HepG2 (cell line): ENCODE results near the gene ENPP7. TPM values are rescaled to one million over a fixed set of nuclear protein-coding genes. Genes with fewer than 3 reads are reported as not detected.

ENCODE experiments used
- CBX2 ChIP-seq, 2 experiments: fragments of 200-600 bp in 1 of 2; sonication (generic); formaldehyde crosslinking in 1 of 2; IDR thresholded peaks; 2 replicates each; pipeline versions ENCODE4 v1.7.0 to v1.8.1; 2018 to 2022; ENCODE audit warnings: low read depth in 2 of 2, low read length in 1 of 2, mild to moderate bottlenecking in 1 of 2, missing genetic modification reagents in 1 of 2
- GFI1 ChIP-seq: sonication (generic); formaldehyde crosslinking; IDR thresholded peaks from 2 replicates; pipeline ENCODE4 v1.5.0; 2020; ENCODE audit warnings: missing genetic modification reagents, mild to moderate bottlenecking, borderline replicate concordance
- HMG20A ChIP-seq: IDR thresholded peaks from 2 replicates; pipeline ENCODE4 v1.6.1; 2016; ENCODE audit warnings: borderline replicate concordance
- KDM4B ChIP-seq: sonication (generic); formaldehyde crosslinking; IDR thresholded peaks from 2 replicates; pipeline ENCODE4 v1.4.0; 2020; ENCODE audit warnings: missing genetic modification reagents
- KLF16 ChIP-seq, 2 experiments: sonication (generic) in 1 of 2; formaldehyde crosslinking in 1 of 2; IDR thresholded peaks; 2 replicates each; pipeline versions ENCODE4 v1.6.1 to v1.8.0; 2016 to 2023; ENCODE audit warnings: missing genetic modification reagents in 2 of 2, missing compliant biosample characterization in 1 of 2
- NR2C2 ChIP-seq: sonication (generic); formaldehyde crosslinking; IDR thresholded peaks from 2 replicates; pipeline ENCODE4 v1.4.0; 2020; ENCODE audit warnings: missing genetic modification reagents, mild to moderate bottlenecking, moderate library complexity, borderline replicate concordance
- PHF8 ChIP-seq: sonication (generic); formaldehyde crosslinking; IDR thresholded peaks from 2 replicates; pipeline ENCODE4 v1.5.0; 2020; ENCODE audit warnings: missing genetic modification reagents
- PRDM4 ChIP-seq: sonication (generic); formaldehyde crosslinking; IDR thresholded peaks from 2 replicates; pipeline ENCODE4 v1.9.0; 2021; ENCODE audit warnings: missing genetic modification reagents, borderline replicate concordance
- SNAPC4 ChIP-seq: sonication (generic); formaldehyde crosslinking; IDR thresholded peaks from 2 replicates; pipeline ENCODE4 v1.4.0; 2020; ENCODE audit warnings: mild to moderate bottlenecking, missing genetic modification reagents
- SP4 ChIP-seq: sonication (generic); formaldehyde crosslinking; IDR thresholded peaks from 2 replicates; pipeline ENCODE4 v1.8.1; 2023; ENCODE audit warnings: mild to moderate bottlenecking, missing genetic modification reagents
- ZBTB2 ChIP-seq: sonication (generic); formaldehyde crosslinking; IDR thresholded peaks from 2 replicates; pipeline ENCODE4 v1.8.0; 2022; ENCODE audit warnings: low read depth, missing genetic modification reagents
- ZBTB34 ChIP-seq: sonication (generic); formaldehyde crosslinking; IDR thresholded peaks from 2 replicates; pipeline ENCODE4 v1.8.0; 2022; ENCODE audit warnings: mild to moderate bottlenecking, missing genetic modification reagents
- ZMYM3 ChIP-seq: sonication (generic); formaldehyde crosslinking; IDR thresholded peaks from 2 replicates; pipeline ENCODE4 v1.5.1; 2020; ENCODE audit warnings: mild to moderate bottlenecking, missing genetic modification reagents
- ZNF17 ChIP-seq: sonication (generic); formaldehyde crosslinking; IDR thresholded peaks from 2 replicates; pipeline ENCODE4 v1.5.0; 2020; ENCODE audit warnings: mild to moderate bottlenecking, missing genetic modification reagents
- ZNF326 ChIP-seq: sonication (generic); formaldehyde crosslinking; IDR thresholded peaks from 2 replicates; pipeline ENCODE4 v1.4.0; 2020; ENCODE audit warnings: missing genetic modification reagents, borderline replicate concordance
- ZNF331 ChIP-seq: sonication (generic); formaldehyde crosslinking; IDR thresholded peaks from 2 replicates; pipeline ENCODE4 v1.4.0; 2020; ENCODE audit warnings: missing genetic modification reagents
- ZNF562 ChIP-seq: sonication (generic); formaldehyde crosslinking; IDR thresholded peaks from 2 replicates; pipeline ENCODE4 v1.8.0; 2022; ENCODE audit warnings: missing genetic modification reagents, borderline replicate concordance
- ZNF598 ChIP-seq: sonication (generic); formaldehyde crosslinking; IDR thresholded peaks from 2 replicates; pipeline ENCODE4 v1.5.1; 2020; ENCODE audit warnings: mild to moderate bottlenecking, missing genetic modification reagents, borderline replicate concordance
- polyA plus RNA-seq, 8 experiments: library from polyadenylated mRNA; depleted of rRNA in 3 of 8; stranded (reverse) in 7 of 8; unstranded in 1 of 8; fragments of >200 nt; fragmentation: Illumina TruSeq in 4 of 8; extraction: Trizol in 4 of 8; gene quantifications; 2 replicates each; pipeline versions ENCODE4 v1.2.1 to v1.2.3, GENCODE V29; 2011 to 2016; ENCODE audit warnings: low read depth in 4 of 8, missing spikeins in 1 of 8, mixed read lengths in 1 of 8; ENCODE audit not compliant: insufficient read depth in 1 of 8
- total RNA-seq, 5 experiments: library from RNA; depleted of rRNA; stranded (reverse); fragments of >200 nt; fragmentation: Illumina TruSeq; extraction: Trizol; gene quantifications; 2 replicates each; pipeline ENCODE4 v1.2.3, GENCODE V29; 2016; ENCODE audit warnings: low read depth in 1 of 5

The ENPP7 gene
- total and polyA plus RNA-seq, 2 of the 13 experiments (the other 11 are each of a cell fraction or from before 2014, with no cell fraction given): 1.1 to 2.2 TPM

- TF ChIP-seq HMG20A (CRISPR knock-in tag): peak; percentile 67; the same call in 1 of the 2 replicates
- TF ChIP-seq ZNF562 (CRISPR knock-in tag): no peak
- peak; percentile 50 for TF ChIP-seq PHF8 (CRISPR knock-in tag)
- 0 out of 2 replicates have a peak, but pooled peaks have one; percentile 42 for TF ChIP-seq ZBTB34
- no peak for TF ChIP-seq CBX2 (IDR thresholded peaks at IDR 0.05; ENCODE audit: low read depth, low read length)
- peak; percentile 91 for TF ChIP-seq CBX2 (CRISPR knock-in tag; IDR thresholded peaks at IDR 0.05; ENCODE audit: low read depth)
- peak; percentile 68; the same call in 1 of the 2 replicates for TF ChIP-seq ZBTB2
- TF ChIP-seq NR2C2 (CRISPR knock-in tag): peak; percentile 70
- TF ChIP-seq ZNF598 (CRISPR knock-in tag): peak; percentile 93; the same call in 1 of the 2 replicates
- TF ChIP-seq KDM4B (CRISPR knock-in tag): no peak
- TF ChIP-seq KLF16 (CRISPR knock-in tag; IDR thresholded peaks at IDR 0.05): peak in 1 of 2 experiments; percentile 81; a peak in 2 of 4 replicates
- peak; percentile 82 for TF ChIP-seq SNAPC4 (CRISPR knock-in tag)
- peak; percentile 84 for TF ChIP-seq ZNF331 (CRISPR knock-in tag)
- TF ChIP-seq SP4 (CRISPR knock-in tag): peak; percentile 74
- peak; percentile 91 for TF ChIP-seq ZMYM3 (CRISPR knock-in tag)
- TF ChIP-seq GFI1 (CRISPR knock-in tag): peak; percentile 72; the same call in 1 of the 2 replicates
- peak; percentile 89; the same call in 1 of the 2 replicates for TF ChIP-seq ZNF17 (CRISPR knock-in tag)
- no peak for TF ChIP-seq PRDM4 (CRISPR knock-in tag)
- no peak for TF ChIP-seq ZNF326 (CRISPR knock-in tag)
Observed at GRCh38 chr17:79760197-79760906, 29.6 kb downstream of the ENPP7 start (continued).
